Fibroblast of lung (primary cell): ENCODE measurements around the gene AADACL3. TPM values are rescaled to one million over a fixed set of nuclear protein-coding genes. Genes with fewer than 3 reads are reported as not detected.

Experiments used
- DNase-seq, 2 donors: peaks; one replicate each; pipeline versions ENCODE4 v3.0.0 to v3.0.0-alpha.2; 2010; ENCODE audit warnings: low read depth in 2 of 2
- H2AFZ ChIP-seq: 2 replicates; pipeline ENCODE4 v1.5.1; 2012; ENCODE audit warnings: low read length, control low read depth, inconsistent platforms
- H3K27ac ChIP-seq: 2 replicates; pipeline ENCODE4 v1.5.1; 2011; ENCODE audit warnings: low read length, control low read depth; ENCODE audit not compliant: insufficient read depth
- H3K27me3 ChIP-seq: 2 replicates; pipeline ENCODE4 v1.5.1; 2011; ENCODE audit warnings: mild to moderate bottlenecking, low read length; ENCODE audit not compliant: control insufficient read depth, insufficient read depth
- H3K36me3 ChIP-seq: 2 replicates; pipeline ENCODE4 v1.5.1; 2011; ENCODE audit warnings: low read length; ENCODE audit not compliant: control insufficient read depth, insufficient read depth
- H3K4me1 ChIP-seq: 2 replicates; pipeline ENCODE4 v1.5.1; 2011; ENCODE audit warnings: low read length; ENCODE audit not compliant: control insufficient read depth, insufficient read depth; ENCODE audit errors: extremely low read depth
- H3K4me2 ChIP-seq: 2 replicates; pipeline ENCODE4 v1.5.1; 2011; ENCODE audit warnings: low read length, control low read depth; ENCODE audit not compliant: insufficient read depth; ENCODE audit errors: extremely low read depth
- H3K4me3 ChIP-seq, 4 experiments: fragments of 200-600 bp in 1 of 4; sonication (generic) in 1 of 4; replicated peaks in 1 of 4; 2 replicates each; pipeline ENCODE4 v1.5.1; 2011 to 2016; ENCODE audit warnings: low read length in 4 of 4, low read depth in 3 of 4, mild to moderate bottlenecking in 3 of 4, control low read depth in 2 of 4, inconsistent platforms in 1 of 4, mixed read lengths in 1 of 4; ENCODE audit not compliant: insufficient read depth in 1 of 4; ENCODE audit errors: control extremely low read depth in 1 of 4
- H3K79me2 ChIP-seq: 2 replicates; pipeline ENCODE4 v1.5.1; 2012; ENCODE audit warnings: mild to moderate bottlenecking, low read length, inconsistent platforms; ENCODE audit not compliant: control insufficient read depth, insufficient read depth
- H3K9ac ChIP-seq: 2 replicates; pipeline ENCODE4 v1.5.1; 2011; ENCODE audit warnings: mild to moderate bottlenecking, low read length, control low read depth; ENCODE audit not compliant: insufficient read depth
- H3K9me3 ChIP-seq: 2 replicates; pipeline ENCODE4 v1.5.1; 2012; ENCODE audit warnings: low read depth, low read length; ENCODE audit not compliant: control insufficient read depth, insufficient read depth
- H4K20me1 ChIP-seq: 2 replicates; pipeline ENCODE4 v1.5.1; 2011; ENCODE audit warnings: low read length; ENCODE audit not compliant: control insufficient read depth, insufficient read depth; ENCODE audit errors: extremely low read depth
- CTCF ChIP-seq, 2 donors: IDR thresholded peaks in 1 of 2; conservative IDR thresholded peaks in 1 of 2; 1 replicate in 1 of 2; 2 replicates in 1 of 2; pipeline ENCODE4 v1.5.1; 2011 to 2012; ENCODE audit warnings: low read length in 2 of 2, control low read depth in 1 of 2, inconsistent platforms in 1 of 2, low read depth in 1 of 2, mild to moderate bottlenecking in 1 of 2
- EZH2 ChIP-seq: IDR thresholded peaks from 2 replicates; pipeline ENCODE4 v1.5.1; 2012; ENCODE audit warnings: low read length, control low read depth, mild to moderate bottlenecking; ENCODE audit errors: missing control alignments
- polyA plus RNA-seq, 2 donors: library from polyadenylated mRNA; depleted of rRNA in 1 of 2; stranded (reverse) in 1 of 2; unstranded in 1 of 2; fragments of >200 nt; gene quantifications; 2 replicates each; pipeline ENCODE4 v1.2.1, GENCODE V29; 2011 to 2012; ENCODE audit warnings: missing spikeins in 1 of 2
- total RNA-seq: library from RNA; depleted of rRNA; stranded (reverse); fragments of >200 nt; gene quantifications from 2 replicates; pipeline ENCODE4 v1.2.1, GENCODE V29; 2014

AADACL3 gene
- total and polyA plus RNA-seq, 2 donors (not counting 1 experiment from before 2014, with no cell fraction given): not detected

- no peaks in the 10 kb centered on the region for H4K20me1 ChIP-seq
- H3K9ac ChIP-seq: no peak overlapping the region
- TF ChIP-seq CTCF (conservative IDR thresholded peaks at IDR 0.05 in 1 of 2, IDR thresholded peaks at IDR 0.05 in 1 of 2; ENCODE audit: low read depth in 1 of 2, low read length in 2 of 2) (no peak), EZH2 (no peak)
- H3K4me1 ChIP-seq: no peaks in the 10 kb centered on the region
- no peaks in the 10 kb centered on the region for H3K27me3 ChIP-seq
- H3K79me2 ChIP-seq: no peaks in the 10 kb centered on the region
- H3K4me3 ChIP-seq: no peak overlapping the region
- no peak overlapping the region for H2AFZ ChIP-seq
- no peak overlapping the region for H3K4me2 ChIP-seq
- no peak for DNase-seq
- no peak overlapping the region for H3K27ac ChIP-seq
- no peaks in the 10 kb centered on the region for H3K36me3 ChIP-seq
- H3K9me3 ChIP-seq: no peaks in the 10 kb centered on the region
Measured at GRCh38 chr1:12678820-12679219, 37.1 kb upstream of the AADACL3 start.

GRCh38 chr1:12690156-12690555, 25.8 kb upstream of the AADACL3 start:
- H3K4me2 ChIP-seq: no peak overlapping the region
- no peak for DNase-seq
- H3K4me1 ChIP-seq: no peaks in the 10 kb centered on the region
- no peaks in the 10 kb centered on the region for H3K36me3 ChIP-seq
- H3K27ac ChIP-seq: no peak overlapping the region
- H4K20me1 ChIP-seq: no peaks in the 10 kb centered on the region
- no peak for TF ChIP-seq CTCF (conservative IDR thresholded peaks at IDR 0.05 in 1 of 2, IDR thresholded peaks at IDR 0.05 in 1 of 2; ENCODE audit: low read depth in 1 of 2, low read length in 2 of 2)
- TF ChIP-seq EZH2: no peak
- H3K27me3 ChIP-seq: no peaks in the 10 kb centered on the region
- no peak overlapping the region for H3K4me3 ChIP-seq
- no peaks in the 10 kb centered on the region for H3K79me2 ChIP-seq
- H3K9me3 ChIP-seq: no peaks in the 10 kb centered on the region
- H2AFZ ChIP-seq: no peak overlapping the region
- no peak overlapping the region for H3K9ac ChIP-seq

GRCh38 chr1:12692967-12693782, 22.7 kb upstream of the AADACL3 start:
- Histone ChIP-seq H2AFZ (no peak overlapping the region), H3K4me1 (no peaks in the 10 kb centered on the region)
- peak in 1 of 2 donors; percentile 20 for DNase-seq

More at GRCh38 chr1:12692967-12693782, 22.7 kb upstream of the AADACL3 start:
- Histone ChIP-seq H3K4me2 (no peak overlapping the region), H3K27ac (no peak overlapping the region), H3K79me2 (no peaks in the 10 kb centered on the region), H3K9me3 (no peaks in the 10 kb centered on the region), H3K4me3 (no peak overlapping the region), H4K20me1 (no peaks in the 10 kb centered on the region), H3K9ac (no peak overlapping the region), H3K27me3 (no peaks in the 10 kb centered on the region), H3K36me3 (no peaks in the 10 kb centered on the region)
- TF ChIP-seq EZH2: no peak
- no peak for TF ChIP-seq CTCF (conservative IDR thresholded peaks at IDR 0.05 in 1 of 2, IDR thresholded peaks at IDR 0.05 in 1 of 2; ENCODE audit: low read depth in 1 of 2, low read length in 2 of 2)
